Esophagus muscularis mucosa (tissue), 4 donors: ENCODE measurements around the gene VSIG2. TPM values are rescaled to one million over a fixed set of nuclear protein-coding genes. Genes with fewer than 3 reads are reported as not detected.

Source experiments
- DNase-seq: peaks from one replicate; pipeline ENCODE4 v3.0.0-alpha.2; 2017; ENCODE audit errors: extremely low spot score
- H3K27ac ChIP-seq, 4 donors: fragments of 200-600 bp; sonication (generic); replicated peaks in 1 of 4; 1 replicate in 3 of 4; 2 replicates in 1 of 4; pipeline ENCODE4 v1.5.1; 2016 to 2019; ENCODE audit warnings: mild to moderate bottlenecking in 1 of 4
- H3K27me3 ChIP-seq, 4 donors: fragments of 200-600 bp; sonication (generic); one replicate each; pipeline versions ENCODE4 v1.5.1 to v1.6.0; 2016 to 2019
- H3K36me3 ChIP-seq, 4 donors: fragments of 200-600 bp; sonication (generic); one replicate each; pipeline ENCODE4 v1.5.1; 2016 to 2019
- H3K4me1 ChIP-seq, 4 donors: fragments of 200-600 bp; sonication (generic); one replicate each; pipeline ENCODE4 v1.5.1; 2016 to 2019
- H3K4me3 ChIP-seq, 4 donors: fragments of 200-600 bp; sonication (generic); 1 replicate in 2 of 4; 2 replicates in 2 of 4; pipeline ENCODE4 v1.5.1; 2016 to 2019; ENCODE audit warnings: mild to moderate bottlenecking in 4 of 4, moderate library complexity in 1 of 4
- H3K9me3 ChIP-seq, 4 donors: fragments of 200-600 bp; sonication (generic); 1 replicate in 3 of 4; 2 replicates in 1 of 4; pipeline ENCODE4 v1.5.1; 2016 to 2019
- EP300 ChIP-seq: sonication (generic); formaldehyde crosslinking; IDR thresholded peaks from one replicate; pipeline ENCODE4 v1.6.1; 2017; ENCODE audit warnings: antibody characterized with exemption
- POLR2A ChIP-seq: fragments of 450-650 bp; IDR thresholded peaks from one replicate; pipeline ENCODE4 v1.6.1; 2017; ENCODE audit warnings: antibody characterized with exemption, moderate library complexity, mild to moderate bottlenecking, low read depth
- POLR2AphosphoS5 ChIP-seq, 2 donors: sonication (generic); formaldehyde crosslinking; IDR thresholded peaks; one replicate each; pipeline ENCODE4 v1.6.1; 2017; ENCODE audit warnings: antibody characterized with exemption in 2 of 2
- WGBS: methylation state at CpG from one replicate; pipeline ENCODE4 v1.1.5; 2018; 5-methylcytosine and 5-hydroxymethylcytosine counted together
- intact Hi-C: fragments of 100-400 bp; cut with DNase I; formaldehyde crosslinking; loops from one replicate; pipeline ENCODE4 v1.15.1; 2023
- total RNA-seq, 4 donors: library from RNA; depleted of rRNA; stranded (reverse); fragments of >200 nt; gene quantifications; one replicate each; pipeline versions ENCODE4 v1.1.0 to v1.2.1, GENCODE V29; 2016
- TF ChIP-seq, protein P1 (sequence below), 3 experiments: fragments of 200-600 bp in 2 of 3; fragments of 450-650 bp in 1 of 3; sonication (generic) in 2 of 3; IDR thresholded peaks; one replicate each; pipeline ENCODE4 v1.5.1; 2017 to 2019; ENCODE audit warnings: antibody characterized with exemption in 3 of 3, mild to moderate bottlenecking in 2 of 3, moderate library complexity in 1 of 3

The VSIG2 gene
- total RNA-seq, 4 donors from 2014 or later, result 0.29 TPM; not detected in 3

DNA sequence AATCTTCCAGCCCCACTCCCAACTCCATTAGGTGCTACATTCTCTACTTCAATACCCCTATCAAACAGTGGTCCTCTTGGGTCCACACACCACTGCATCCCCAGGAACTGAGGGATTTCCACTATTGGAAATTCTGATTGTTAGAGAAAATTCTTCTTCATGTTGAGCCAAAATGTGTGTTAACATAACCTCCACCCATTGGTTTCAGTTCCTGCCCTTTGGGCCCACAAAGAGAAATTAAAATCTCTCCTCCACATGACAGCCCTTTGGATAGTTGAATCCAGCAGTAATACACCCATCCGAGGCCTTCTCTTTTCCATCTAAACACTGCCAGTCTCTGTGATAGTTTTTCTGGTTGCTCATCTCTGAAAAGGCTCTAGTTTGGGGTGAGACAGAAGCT lies 2.1 kb downstream of the VSIG2 start:
- intact Hi-C loops, result no loop called here
- WGBS, result 74% methylated on average over 1 of the region's 1 CpG
- Histone ChIP-seq H3K27me3 (peaks cover 0 to 99% (median 35%) of the 10 kb centered on the region in 4 donors), H3K4me1 (peaks cover 48 to 60% (median 53%) of the 10 kb centered on the region in 4 donors), H3K27ac (no peak overlapping the region), H3K36me3 (peaks cover 0 to 39% (median 2%) of the 10 kb centered on the region in 4 donors), H3K4me3 (no peak overlapping the region), H3K9me3 (no peaks in the 10 kb centered on the region)
- no peak for DNase-seq
- TF ChIP-seq POLR2A, result no peak
- no peak for TF ChIP-seq EP300
- TF ChIP-seq, protein P1, sequence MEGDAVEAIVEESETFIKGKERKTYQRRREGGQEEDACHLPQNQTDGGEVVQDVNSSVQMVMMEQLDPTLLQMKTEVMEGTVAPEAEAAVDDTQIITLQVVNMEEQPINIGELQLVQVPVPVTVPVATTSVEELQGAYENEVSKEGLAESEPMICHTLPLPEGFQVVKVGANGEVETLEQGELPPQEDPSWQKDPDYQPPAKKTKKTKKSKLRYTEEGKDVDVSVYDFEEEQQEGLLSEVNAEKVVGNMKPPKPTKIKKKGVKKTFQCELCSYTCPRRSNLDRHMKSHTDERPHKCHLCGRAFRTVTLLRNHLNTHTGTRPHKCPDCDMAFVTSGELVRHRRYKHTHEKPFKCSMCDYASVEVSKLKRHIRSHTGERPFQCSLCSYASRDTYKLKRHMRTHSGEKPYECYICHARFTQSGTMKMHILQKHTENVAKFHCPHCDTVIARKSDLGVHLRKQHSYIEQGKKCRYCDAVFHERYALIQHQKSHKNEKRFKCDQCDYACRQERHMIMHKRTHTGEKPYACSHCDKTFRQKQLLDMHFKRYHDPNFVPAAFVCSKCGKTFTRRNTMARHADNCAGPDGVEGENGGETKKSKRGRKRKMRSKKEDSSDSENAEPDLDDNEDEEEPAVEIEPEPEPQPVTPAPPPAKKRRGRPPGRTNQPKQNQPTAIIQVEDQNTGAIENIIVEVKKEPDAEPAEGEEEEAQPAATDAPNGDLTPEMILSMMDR (IDR thresholded peaks at IDR 0.05), result no peak
- no peak for TF ChIP-seq POLR2AphosphoS5 (IDR thresholded peaks at IDR 0.05)

DNA sequence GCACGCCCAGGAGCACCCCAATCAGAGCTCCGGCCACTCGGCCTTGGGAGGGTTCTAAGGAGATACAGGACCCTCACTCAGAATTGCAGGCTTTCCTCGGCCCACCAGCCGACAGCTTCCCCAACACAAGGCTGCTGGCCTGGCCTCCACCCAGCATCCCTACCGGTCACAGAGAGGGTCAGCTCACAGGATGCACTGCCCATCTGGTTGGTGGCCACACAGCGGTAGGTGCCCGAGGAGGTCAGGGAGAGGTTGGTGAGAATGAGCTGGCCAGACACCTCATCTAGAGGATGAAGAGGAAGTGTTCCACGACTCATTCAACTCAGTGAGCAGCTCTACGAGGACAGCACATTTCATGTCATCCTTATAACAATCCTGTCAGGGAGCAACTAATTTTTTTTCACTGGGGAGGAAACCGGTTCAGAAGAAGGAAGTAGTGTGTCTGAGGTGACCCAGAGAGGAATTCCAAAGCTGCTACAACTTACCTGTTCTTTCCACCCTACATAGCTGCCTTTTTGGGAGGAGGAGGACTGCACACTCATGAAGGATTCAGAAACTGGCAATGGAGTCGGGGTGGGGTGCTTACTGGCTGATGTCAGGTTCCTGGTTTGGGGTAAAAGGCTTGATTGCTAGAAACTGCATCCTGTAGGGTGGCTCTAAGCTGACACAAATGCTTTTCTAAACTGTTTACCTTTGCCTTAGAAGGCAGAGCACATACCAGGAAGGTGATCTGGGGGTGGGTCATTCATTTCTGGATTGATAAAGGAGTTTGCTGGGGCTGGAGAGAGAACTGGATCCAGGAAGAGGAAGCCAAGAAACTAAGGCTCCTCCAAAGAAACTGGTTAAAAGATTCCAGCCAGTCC lies 3.3 kb downstream of the VSIG2 start:
- DNase-seq, result no peak
- Histone ChIP-seq H3K4me1 (peaks cover 44 to 58% (median 52%) of the 10 kb centered on the region in 4 donors), H3K36me3 (peaks cover 0 to 31% (median 0%) of the 10 kb centered on the region in 4 donors), H3K27ac (peak overlapping the region in 3 of 4 donors; percentile 18 to 45 (median 34)), H3K9me3 (no peaks in the 10 kb centered on the region), H3K4me3 (no peak overlapping the region), H3K27me3 (peaks cover 0 to 99% (median 41%) of the 10 kb centered on the region in 4 donors)
- intact Hi-C loops, result no loop called here
- 36% methylated on average over 8 of the region's 12 CpGs for WGBS
- TF ChIP-seq POLR2A, result no peak
- no peak for TF ChIP-seq EP300
- TF ChIP-seq, protein P1 (IDR thresholded peaks at IDR 0.05), result no peak
- peak in 1 of 2 donors; percentile 43 for TF ChIP-seq POLR2AphosphoS5 (IDR thresholded peaks at IDR 0.05)

DNA sequence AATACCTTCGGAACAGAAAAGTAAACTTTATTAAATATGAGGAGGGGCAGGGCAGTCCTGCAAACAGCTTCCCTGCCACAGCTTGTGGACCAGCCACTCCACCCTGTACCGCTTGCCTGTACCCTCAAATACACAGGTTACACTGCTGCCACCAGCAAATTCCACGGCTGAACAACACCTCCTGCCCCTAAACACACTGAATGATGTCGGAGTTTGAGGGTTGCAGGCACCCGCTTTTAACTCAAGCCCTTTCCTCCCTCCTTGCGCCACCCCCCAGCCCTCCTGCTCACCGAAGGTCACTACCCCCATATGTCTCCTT lies 4.0 kb downstream of the VSIG2 start:
- intact Hi-C loops, result no loop called here
- TF ChIP-seq, protein P1 (IDR thresholded peaks at IDR 0.05), result no peak
- TF ChIP-seq POLR2AphosphoS5 (IDR thresholded peaks at IDR 0.05) (no peak), EP300 (no peak), POLR2A (no peak)
- peaks cover 44 to 56% (median 49%) of the 10 kb centered on the region in 4 donors for H3K4me1 ChIP-seq

DNA sequence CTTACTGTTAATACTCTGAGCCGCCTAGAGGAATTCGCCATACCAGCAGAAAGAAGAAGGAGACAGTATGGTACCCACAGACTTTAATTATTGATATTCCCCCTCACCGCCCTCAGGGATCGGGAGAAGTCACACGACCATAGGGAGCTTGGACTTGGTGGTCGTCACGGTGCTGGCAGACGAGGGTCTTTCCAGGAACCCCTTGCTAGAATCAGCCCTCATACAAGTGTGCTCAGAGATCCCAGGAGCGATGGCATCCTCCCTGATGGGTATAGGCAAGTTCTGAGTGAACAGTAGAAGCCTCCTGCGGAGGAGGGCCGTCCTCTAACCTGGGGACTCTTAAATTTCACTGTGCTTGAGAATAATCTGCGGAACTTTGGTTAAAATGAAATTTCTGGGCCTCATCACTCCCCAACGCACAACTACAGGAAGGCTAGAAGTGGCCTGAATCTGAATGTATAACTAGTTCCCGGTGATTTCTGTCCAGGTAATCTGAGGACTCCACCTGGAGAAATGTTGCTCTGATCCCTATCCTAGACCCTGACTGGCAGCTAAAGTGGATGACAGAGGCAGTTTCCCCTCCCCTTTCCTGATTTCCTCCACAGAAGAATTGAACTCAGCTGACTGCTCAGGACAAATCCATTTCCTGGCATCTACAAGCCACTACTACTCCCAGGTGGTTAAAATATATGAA lies 4.5 kb downstream of the VSIG2 start:
- peaks cover 41 to 51% (median 47%) of the 10 kb centered on the region in 4 donors for H3K4me1 ChIP-seq
- TF ChIP-seq POLR2A (no peak), EP300 (no peak), POLR2AphosphoS5 (IDR thresholded peaks at IDR 0.05) (no peak)
- TF ChIP-seq, protein P1 (IDR thresholded peaks at IDR 0.05), result no peak
- intact Hi-C loops, result no loop called here
- no peaks in the 10 kb centered on the region for H3K9me3 ChIP-seq
- H3K27me3 ChIP-seq, result peaks cover 0 to 100% (median 44%) of the 10 kb centered on the region in 4 donors
- 66% methylated on average over 14 of the region's 14 CpGs for WGBS
- no peak for DNase-seq
- H3K36me3 ChIP-seq, result peaks cover 0 to 20% (median 0%) of the 10 kb centered on the region in 4 donors
- peak overlapping the region in 1 of 4 donors; percentile 53 for H3K4me3 ChIP-seq
- peak overlapping the region in 3 of 4 donors; percentile 43 to 56 (median 45) for H3K27ac ChIP-seq

More for the DNA sequence above, 4.0 kb downstream of the VSIG2 start:
- Histone ChIP-seq H3K9me3 (no peaks in the 10 kb centered on the region), H3K27ac (peak overlapping the region in 3 of 4 donors; percentile 18 to 45 (median 34)), H3K36me3 (peaks cover 0 to 25% (median 0%) of the 10 kb centered on the region in 4 donors), H3K27me3 (peaks cover 0 to 99% (median 43%) of the 10 kb centered on the region in 4 donors), H3K4me3 (no peak overlapping the region)
- 55% methylated on average over 7 of the region's 7 CpGs for WGBS
- no peak for DNase-seq
